ENCODE measurements around the gene KCNA10. TPM values are rescaled to one million over a fixed set of nuclear protein-coding genes. Genes with fewer than 3 reads are reported as not detected.

KCNA10 gene
- total RNA-seq, 6 donors from 2014 or later, result not detected

GRCh38 chr1:110482662-110483307, 36.2 kb downstream of the KCNA10 start:
- ATAC-seq (ENCODE audit: low FRiP score in 2 of 2), result peak; percentile 16 to 79
- TF ChIP-seq CTCF (IDR thresholded peaks at IDR 0.05) (peak in 1 of 6 experiments; percentile 7), POLR2AphosphoS5 (IDR thresholded peaks at IDR 0.05) (no peak), EP300 (IDR thresholded peaks at IDR 0.05) (no peak), POLR2A (IDR thresholded peaks at IDR 0.05) (no peak)
- peaks cover 11 to 24% (median 20%) of the 10 kb centered on the region in 4 donors for H3K4me1 ChIP-seq
- no peaks in the 10 kb centered on the region for H3K9me3 ChIP-seq
- no peak overlapping the region for H3K4me3 ChIP-seq
- no peaks in the 10 kb centered on the region for H3K36me3 ChIP-seq
- H3K27ac ChIP-seq, result peak overlapping the region; percentile 8 to 67 (median 52)
- WGBS, 2 donors, result 37 to 42% methylated on average over 10 to 18 of the region's 18 CpGs
- no peaks in the 10 kb centered on the region for H3K27me3 ChIP-seq
- DNase-seq, result peak in 1 of 2 donors; percentile 88

GRCh38 chr1:110481968-110482623, 36.9 kb downstream of the KCNA10 start:
- ATAC-seq (ENCODE audit: low FRiP score in 2 of 2), result no peak

GRCh38 chr1:110480356-110481096, 38.4 kb downstream of the KCNA10 start:
- Histone ChIP-seq H3K27ac (no peak overlapping the region), H3K4me3 (no peak overlapping the region), H3K27me3 (no peaks in the 10 kb centered on the region), H3K4me1 (peaks cover 15 to 39% (median 24%) of the 10 kb centered on the region in 4 donors), H3K9me3 (no peaks in the 10 kb centered on the region), H3K36me3 (no peaks in the 10 kb centered on the region)
- DNase-seq (no peak), ATAC-seq (ENCODE audit: low FRiP score in 2 of 2) (no peak)
- TF ChIP-seq POLR2AphosphoS5 (IDR thresholded peaks at IDR 0.05), result no peak
- TF ChIP-seq POLR2A (IDR thresholded peaks at IDR 0.05), result no peak
- no peak for TF ChIP-seq CTCF (IDR thresholded peaks at IDR 0.05)
- no peak for TF ChIP-seq EP300 (IDR thresholded peaks at IDR 0.05)
- WGBS, 2 donors, result 39 to 51% methylated on average over 2 to 4 of the region's 4 CpGs

More at GRCh38 chr1:110481968-110482623, 36.9 kb downstream of the KCNA10 start:
- TF ChIP-seq CTCF (IDR thresholded peaks at IDR 0.05) (no peak), POLR2A (IDR thresholded peaks at IDR 0.05) (no peak), POLR2AphosphoS5 (IDR thresholded peaks at IDR 0.05) (no peak), EP300 (IDR thresholded peaks at IDR 0.05) (no peak)
- Histone ChIP-seq H3K4me1 (peaks cover 11 to 24% (median 20%) of the 10 kb centered on the region in 4 donors), H3K27ac (peak overlapping the region in 2 of 4 donors; percentile 38 to 63), H3K27me3 (no peaks in the 10 kb centered on the region), H3K4me3 (no peak overlapping the region), H3K9me3 (no peaks in the 10 kb centered on the region), H3K36me3 (no peaks in the 10 kb centered on the region)
- DNase-seq, result no peak
- WGBS, 2 donors, result 43 to 47% methylated on average over 12 of the region's 12 CpGs

DNA sequence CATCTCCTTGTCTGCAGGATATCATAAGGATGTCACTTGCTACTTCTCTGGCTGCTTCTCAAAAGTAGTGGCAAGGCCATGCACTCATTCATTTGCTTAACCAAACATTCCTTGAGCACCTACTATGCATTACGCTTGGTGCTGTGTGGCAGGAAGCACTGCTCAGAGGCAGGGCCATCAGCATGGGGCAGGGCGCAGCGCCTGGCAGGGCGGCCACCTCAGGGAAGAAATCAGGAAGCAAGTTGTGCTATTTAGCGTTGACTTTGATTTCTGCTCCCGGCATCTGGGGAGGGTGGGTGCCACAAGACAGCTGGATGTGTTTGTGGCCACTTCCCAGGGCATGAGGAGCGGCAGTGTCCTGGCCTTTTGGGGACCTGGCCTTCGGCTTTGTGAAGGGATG, 40.1 kb downstream of the KCNA10 start:
- H3K27me3 ChIP-seq, result no peaks in the 10 kb centered on the region
- H3K4me3 ChIP-seq, result no peak overlapping the region
- no peak overlapping the region for H3K27ac ChIP-seq
- H3K36me3 ChIP-seq, result no peaks in the 10 kb centered on the region
- WGBS, 2 donors, result 87 to 89% methylated on average over 6 to 8 of the region's 8 CpGs
- H3K4me1 ChIP-seq, result peaks cover 15 to 39% (median 24%) of the 10 kb centered on the region in 4 donors
- TF ChIP-seq CTCF (IDR thresholded peaks at IDR 0.05) (no peak), EP300 (IDR thresholded peaks at IDR 0.05) (no peak), POLR2AphosphoS5 (IDR thresholded peaks at IDR 0.05) (no peak), POLR2A (IDR thresholded peaks at IDR 0.05) (no peak)
- ATAC-seq (ENCODE audit: low FRiP score in 2 of 2) (no peak), DNase-seq (no peak)
- no peaks in the 10 kb centered on the region for H3K9me3 ChIP-seq
